K562 (cell line): ENCODE results near the gene ATP2A1. TPM values are rescaled to one million over a fixed set of nuclear protein-coding genes. Genes with fewer than 3 reads are reported as not detected.

Source experiments
- C11orf30 ChIP-seq: fragments of 450-650 bp; IDR thresholded peaks from 2 replicates; pipeline ENCODE4 v1.6.1; 2016; ENCODE audit warnings: low read depth, mild to moderate bottlenecking
- CBFA2T3 ChIP-seq: fragments of 450-650 bp; IDR thresholded peaks from 2 replicates; pipeline ENCODE4 v1.6.1; 2017
- FOSL1 ChIP-seq: fragments of 200-800 bp; sonication (Bioruptor generic); conservative IDR thresholded peaks from 2 replicates; pipeline ENCODE4 v1.6.1; 2016; ENCODE audit warnings: missing genetic modification characterization, missing compliant biosample characterization
- GTF2A2 ChIP-seq: IDR thresholded peaks from 2 replicates; pipeline ENCODE4 v1.6.1; 2016; ENCODE audit warnings: mild to moderate bottlenecking, missing genetic modification characterization, missing compliant biosample characterization
- HDAC2 ChIP-seq: fragments of 450-650 bp; IDR thresholded peaks from 2 replicates; pipeline ENCODE4 v1.6.1; 2016; ENCODE audit warnings: mild to moderate bottlenecking
- HDAC3 ChIP-seq: fragments of 450-650 bp; IDR thresholded peaks from 2 replicates; pipeline ENCODE4 v1.6.1; 2018; ENCODE audit warnings: borderline replicate concordance, mild to moderate bottlenecking, moderate library complexity; ENCODE audit not compliant: partially characterized antibody
- KDM1A ChIP-seq, 2 experiments: fragments of 450-650 bp; IDR thresholded peaks; 2 replicates each; pipeline ENCODE4 v1.6.1; 2016; ENCODE audit warnings: mild to moderate bottlenecking in 2 of 2
- MBD2 ChIP-seq: sonication (generic); IDR thresholded peaks from 2 replicates; pipeline ENCODE4 v1.6.1; 2016; ENCODE audit warnings: low read depth, borderline replicate concordance
- MTF1 ChIP-seq: fragments of 250-450 bp; sonication (Bioruptor Pico); IDR thresholded peaks from 2 replicates; pipeline ENCODE4 v1.9.0; 2021; ENCODE audit warnings: moderate library complexity, mild to moderate bottlenecking, inconsistent platforms, borderline replicate concordance
- NFE2 ChIP-seq: IDR thresholded peaks from 2 replicates; pipeline ENCODE4 v1.6.1; 2014; ENCODE audit warnings: antibody characterized with exemption, low read depth
- TEAD2 ChIP-seq: fragments of 450-650 bp; IDR thresholded peaks from 2 replicates; pipeline ENCODE4 v1.6.1; 2016; ENCODE audit warnings: missing genetic modification characterization, control low read depth, missing compliant biosample characterization
- VEZF1 ChIP-seq: fragments of 200-800 bp; sonication (Bioruptor generic); IDR thresholded peaks from 2 replicates; pipeline ENCODE4 v1.6.1; 2017; ENCODE audit warnings: missing genetic modification characterization, missing compliant biosample characterization
- ZEB2 ChIP-seq: fragments of 450-650 bp; IDR thresholded peaks from 2 replicates; pipeline ENCODE4 v1.6.1; 2016
- ZNF507 ChIP-seq: conservative IDR thresholded peaks from 2 replicates; pipeline ENCODE4 v1.6.1; 2017; ENCODE audit warnings: missing genetic modification characterization, missing compliant biosample characterization
- polyA plus RNA-seq, 8 experiments: library from polyadenylated mRNA; depleted of rRNA in 4 of 8; stranded (reverse) in 5 of 8; unstranded in 3 of 8; fragments of >200 nt; fragmentation: Nextera tagmentation in 2 of 8; fragmentation: Illumina TruSeq in 1 of 8; extraction: Ambion mirVana in 2 of 8; extraction: Trizol in 1 of 8; gene quantifications; 2 replicates each; pipeline versions ENCODE4 v1.2.1 to v1.2.3, GENCODE V29; 2011 to 2014; ENCODE audit warnings: inconsistent platforms in 1 of 8, missing spikeins in 1 of 8
- total RNA-seq, 7 experiments: library from RNA; depleted of rRNA in 6 of 7; stranded (reverse); fragments of >200 nt in 6 of 7; fragmentation: Illumina TruSeq in 2 of 7; extraction: Trizol in 2 of 7; gene quantifications; 2 replicates each; pipeline versions ENCODE4 v1.2.1 to v1.2.3, GENCODE V29; 2011 to 2021; ENCODE audit warnings: low replicate concordance in 1 of 7

The ATP2A1 gene
- total and polyA plus RNA-seq, 9 of the 15 experiments (the other 6 are each of a cell fraction or from before 2014, with no cell fraction given) = 0.25 to 2.6 (median 0.65) TPM

DNA sequence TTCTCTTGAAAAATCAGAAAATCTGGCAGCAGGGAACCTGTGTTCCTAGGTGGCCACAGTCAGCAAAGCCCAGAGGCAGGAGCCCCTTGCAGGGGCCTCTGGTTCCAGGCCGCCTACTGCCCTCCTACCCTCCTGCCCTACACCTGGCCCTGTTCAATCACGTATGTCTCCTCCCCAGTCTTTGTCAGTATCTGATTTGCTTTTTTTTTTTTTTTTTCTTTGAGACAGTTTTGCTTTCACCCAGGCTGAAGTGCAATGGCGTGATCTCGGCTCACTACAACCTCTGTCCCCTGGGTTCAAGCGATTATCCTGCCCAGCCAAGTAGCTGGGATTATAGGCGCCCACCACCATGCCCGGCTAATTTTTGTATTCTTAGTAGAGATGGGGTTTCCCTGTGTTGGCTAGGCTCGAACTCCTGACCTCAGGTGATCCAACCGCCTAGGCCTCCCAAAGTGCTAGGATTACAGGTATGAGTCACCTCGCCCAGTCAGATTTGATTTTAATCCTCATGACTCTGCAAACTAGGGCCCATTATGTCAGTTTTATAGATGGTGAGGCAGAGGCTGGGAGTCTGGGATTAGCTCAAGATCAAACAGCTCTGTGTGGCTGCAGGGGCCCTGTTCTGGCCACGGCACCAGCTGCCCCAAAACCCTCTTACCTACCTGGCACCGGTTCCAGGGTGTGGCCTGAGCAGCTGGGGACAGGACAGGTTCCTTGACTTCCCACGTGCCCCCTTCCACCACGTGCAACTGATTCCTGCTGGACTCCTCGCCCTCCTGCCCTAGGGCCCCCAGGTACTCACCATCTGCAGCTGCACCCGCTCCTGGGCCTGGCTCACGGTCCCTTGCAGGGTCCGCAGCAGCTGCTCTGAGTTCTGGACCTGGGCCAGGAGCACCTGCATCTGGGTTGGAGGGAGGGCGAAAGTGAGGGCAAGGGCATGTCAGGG is 32.1 kb downstream of the ATP2A1 start (continued):
- TF ChIP-seq VEZF1 (CRISPR knock-in tag) = no peak
- TF ChIP-seq TEAD2 (tag) = no peak
- peak; percentile 66 for TF ChIP-seq FOSL1 (tag)
- TF ChIP-seq NFE2 = peak; percentile 70
- 0 out of 2 replicates have a peak, but pooled peaks have one; percentile 10 for TF ChIP-seq CBFA2T3
- TF ChIP-seq C11orf30 = peak; percentile 33; the same call in 1 of the 2 replicates
- no peak for TF ChIP-seq HDAC3
- no peak for TF ChIP-seq ZNF507 (tag)
- no peak for TF ChIP-seq MBD2
- no peak for TF ChIP-seq MTF1
- peak; percentile 82 to 87 for TF ChIP-seq KDM1A (IDR thresholded peaks at IDR 0.05)
- peak; percentile 44; the same call in 1 of the 2 replicates for TF ChIP-seq ZEB2
- no peak for TF ChIP-seq GTF2A2
- TF ChIP-seq HDAC2 = 0 out of 2 replicates have a peak, but pooled peaks have one; percentile 30
- TF ChIP-seq, all 486 proteins: peak for 17
